22Rv1 (cell line): ENCODE data around the gene CD300LD.

Experiments
- CTCF ChIP-seq: fragments of 450-650 bp; IDR thresholded peaks from 2 replicates; pipeline ENCODE4 v1.5.1; 2017; ENCODE audit warnings: mild to moderate bottlenecking
- ZFX ChIP-seq: fragments of 450-650 bp; IDR thresholded peaks from 2 replicates; pipeline ENCODE4 v1.6.1; 2017; ENCODE audit warnings: antibody characterized with exemption, borderline replicate concordance

- no peak for TF ChIP-seq ZFX
- no peak for TF ChIP-seq CTCF
Observed at GRCh38 chr17:74582633-74583032, 9.4 kb downstream of the CD300LD start.
